Stimulated activated naive B cell treated with anti-CD40 and anti-IgM and Interleukin-4, amounts not matched to agents 10 μg/mL and 1 μg/mL and 100 μg/mL, for 72 hours (primary cell): Measurements from ENCODE around the gene BLTP1.

Source experiments
- ATAC-seq, 2 donors: fragments of 150-1000 bp; cut with Tn5 transposase; replicated peaks; 2 replicates each; pipeline ENCODE4 v1.10.0; 2021; ENCODE audit warnings: moderate library complexity in 1 of 2
- DNase-seq: peaks from one replicate; pipeline ENCODE4 v3.0.0; 2021
- H3K27ac Mint-ChIP-seq: one replicate; pipeline ENCODE4 v1.8.0; 2022; ENCODE audit warnings: mild to moderate bottlenecking, mixed read lengths
- H3K27me3 Mint-ChIP-seq, 2 donors: one replicate each; pipeline ENCODE4 v1.8.0; 2022; ENCODE audit warnings: mixed read lengths in 2 of 2
- H3K36me3 Mint-ChIP-seq, 2 donors: one replicate each; pipeline ENCODE4 v1.8.0; 2022; ENCODE audit warnings: mixed read lengths in 2 of 2, mild to moderate bottlenecking in 1 of 2
- H3K4me1 Mint-ChIP-seq, 2 donors: one replicate each; pipeline ENCODE4 v1.8.0; 2022; ENCODE audit warnings: mixed read lengths in 2 of 2, mild to moderate bottlenecking in 1 of 2
- H3K4me3 Mint-ChIP-seq, 2 donors: one replicate each; pipeline ENCODE4 v1.8.0; 2022; ENCODE audit warnings: mild to moderate bottlenecking in 2 of 2, mixed read lengths in 2 of 2, moderate library complexity in 1 of 2
- H3K9me3 Mint-ChIP-seq, 2 donors: one replicate each; pipeline ENCODE4 v1.8.0; 2022; ENCODE audit warnings: mixed read lengths in 2 of 2, mild to moderate bottlenecking in 1 of 2

BLTP1 gene

DNA sequence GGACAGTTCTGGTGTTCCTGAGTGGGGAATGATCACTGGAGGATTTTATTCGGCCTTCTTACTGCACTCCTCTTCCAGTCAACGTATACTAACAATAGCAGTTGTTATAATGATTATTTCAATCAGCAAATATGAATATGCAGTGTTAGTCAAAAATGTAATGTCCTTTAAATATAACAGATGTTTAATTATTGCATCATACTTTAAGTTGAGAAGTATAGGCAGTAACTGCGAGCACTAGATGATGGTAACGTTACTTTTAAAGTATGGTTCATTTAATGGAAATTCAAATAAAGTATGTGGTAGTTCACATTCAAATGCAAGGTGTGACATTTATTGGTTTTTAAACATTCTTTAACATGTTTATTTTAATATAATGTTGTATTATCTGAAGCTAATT, 5.5 kb upstream of the BLTP1 start:
- ATAC-seq (no peak), DNase-seq (no peak)
- Mint-ChIP-seq H3K27me3 (peaks cover 36 to 46% of the 10 kb centered on the region in 2 donors), H3K4me1 (peaks cover 8 to 17% of the 10 kb centered on the region in 2 donors), H3K9me3 (no peaks in the 10 kb centered on the region), H3K4me3 (no peak overlapping the region), H3K36me3 (no peaks in the 10 kb centered on the region), H3K27ac (no peak overlapping the region)

- H3K9me3 Mint-ChIP-seq: no peaks in the 10 kb centered on the region
Measured at GRCh38 chr4:122150931-122151330, 1.2 kb upstream of the BLTP1 start.

GRCh38 chr4:122152711-122153226, 638 bp downstream of the BLTP1 start:
- peak; percentile 52 to 57 for ATAC-seq
- Mint-ChIP-seq H3K4me1 (peaks cover 25 to 54% of the 10 kb centered on the region in 2 donors), H3K36me3 (peaks cover 15 to 29% of the 10 kb centered on the region in 2 donors)

More at GRCh38 chr4:122150931-122151330, 1.2 kb upstream of the BLTP1 start:
- Mint-ChIP-seq H3K27me3 (peaks cover 8 to 12% of the 10 kb centered on the region in 2 donors), H3K27ac (peak overlapping the region; percentile 96), H3K36me3 (peaks cover 4 to 11% of the 10 kb centered on the region in 2 donors), H3K4me1 (peaks cover 15 to 41% of the 10 kb centered on the region in 2 donors), H3K4me3 (peak overlapping the region; percentile 94 to 99)
- no peak for DNase-seq
- no peak for ATAC-seq

GRCh38 chr4:122156819-122157218, 4.7 kb downstream of the BLTP1 start:
- ATAC-seq (peak in 1 of 2 donors; percentile 11), DNase-seq (no peak)
- no peaks in the 10 kb centered on the region for H3K9me3 Mint-ChIP-seq
- H3K27me3 Mint-ChIP-seq: no peaks in the 10 kb centered on the region
- H3K4me1 Mint-ChIP-seq: peaks cover 18 to 46% of the 10 kb centered on the region in 2 donors
- H3K27ac Mint-ChIP-seq: no peak overlapping the region
- no peak overlapping the region for H3K4me3 Mint-ChIP-seq
- peaks cover 15 to 40% of the 10 kb centered on the region in 2 donors for H3K36me3 Mint-ChIP-seq

More at GRCh38 chr4:122152711-122153226, 638 bp downstream of the BLTP1 start:
- peak overlapping the region; percentile 96 for H3K27ac Mint-ChIP-seq
- no peaks in the 10 kb centered on the region for H3K9me3 Mint-ChIP-seq
- peak; percentile 5 for DNase-seq
- H3K4me3 Mint-ChIP-seq: peak overlapping the region; percentile 94 to 99
- H3K27me3 Mint-ChIP-seq: no peaks in the 10 kb centered on the region

- Mint-ChIP-seq H3K4me3 (no peak overlapping the region), H3K27me3 (no peaks in the 10 kb centered on the region), H3K9me3 (no peaks in the 10 kb centered on the region), H3K36me3 (peaks cover 5 to 10% of the 10 kb centered on the region in 2 donors), H3K4me1 (peaks cover 15 to 44% of the 10 kb centered on the region in 2 donors), H3K27ac (no peak overlapping the region)
- ATAC-seq: no peak
- DNase-seq: no peak
Measured at GRCh38 chr4:122163301-122163700, 11.2 kb downstream of the BLTP1 start.

- H3K27me3 Mint-ChIP-seq: no peaks in the 10 kb centered on the region
- no peaks in the 10 kb centered on the region for H3K9me3 Mint-ChIP-seq
- peak in 1 of 2 donors; percentile 27 for ATAC-seq
- DNase-seq: no peak
- H3K4me3 Mint-ChIP-seq: no peak overlapping the region
- H3K27ac Mint-ChIP-seq: no peak overlapping the region
- peaks cover 5 to 10% of the 10 kb centered on the region in 2 donors for H3K36me3 Mint-ChIP-seq
- peaks cover 15 to 44% of the 10 kb centered on the region in 2 donors for H3K4me1 Mint-ChIP-seq
Measured at GRCh38 chr4:122163767-122164166, 11.6 kb downstream of the BLTP1 start.

DNA sequence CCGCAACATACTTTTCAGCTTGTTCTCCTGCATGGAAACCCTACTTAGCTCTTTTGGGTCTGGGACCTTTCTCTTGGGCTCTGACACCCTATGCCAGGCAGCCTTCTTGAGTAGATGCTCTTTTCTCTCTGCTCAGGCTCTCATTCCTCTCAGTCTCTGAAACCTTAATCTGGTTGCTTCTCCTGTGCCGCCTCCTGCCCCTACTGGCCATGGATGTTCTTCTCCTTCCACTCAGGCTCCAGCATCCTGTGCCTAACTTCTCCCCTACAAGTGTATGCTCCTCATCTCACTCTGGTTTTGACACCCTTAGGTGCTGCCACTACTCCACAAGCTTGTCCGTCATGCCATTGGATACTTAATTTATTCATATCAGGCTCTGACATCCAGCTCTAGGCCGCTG, 15.2 kb downstream of the BLTP1 start:
- no peaks in the 10 kb centered on the region for H3K27me3 Mint-ChIP-seq
- no peak overlapping the region for H3K27ac Mint-ChIP-seq
- H3K4me3 Mint-ChIP-seq: no peak overlapping the region
- H3K36me3 Mint-ChIP-seq: peaks cover 0 to 5% of the 10 kb centered on the region in 2 donors
- DNase-seq: no peak
- H3K9me3 Mint-ChIP-seq: no peaks in the 10 kb centered on the region
- ATAC-seq: no peak
- H3K4me1 Mint-ChIP-seq: peaks cover 22 to 50% of the 10 kb centered on the region in 2 donors

DNA sequence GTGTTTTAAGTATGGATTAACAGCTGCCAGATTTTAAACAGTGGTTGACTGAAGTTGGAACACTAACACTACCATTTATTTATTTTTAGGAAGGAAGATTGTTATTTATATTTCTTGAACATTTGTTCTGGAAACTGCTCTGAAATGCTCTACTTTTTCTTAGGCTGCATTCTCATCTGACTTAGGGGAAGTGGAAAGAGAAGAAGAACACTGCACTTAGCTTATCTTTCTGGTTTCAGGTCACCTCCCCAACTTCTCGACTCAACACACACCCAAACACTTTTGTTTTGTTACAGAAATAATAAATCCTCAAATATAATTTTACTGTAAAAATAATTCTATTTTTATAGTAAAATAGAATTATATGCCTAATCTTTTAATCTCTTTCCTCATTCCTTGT, 18.6 kb downstream of the BLTP1 start:
- no peak for ATAC-seq
- H3K4me1 Mint-ChIP-seq: peaks cover 15 to 32% of the 10 kb centered on the region in 2 donors
- H3K9me3 Mint-ChIP-seq: no peaks in the 10 kb centered on the region
- DNase-seq: no peak
- H3K27me3 Mint-ChIP-seq: no peaks in the 10 kb centered on the region
- H3K36me3 Mint-ChIP-seq: peaks cover 5 to 11% of the 10 kb centered on the region in 2 donors
- no peak overlapping the region for H3K27ac Mint-ChIP-seq
- no peak overlapping the region for H3K4me3 Mint-ChIP-seq

DNA sequence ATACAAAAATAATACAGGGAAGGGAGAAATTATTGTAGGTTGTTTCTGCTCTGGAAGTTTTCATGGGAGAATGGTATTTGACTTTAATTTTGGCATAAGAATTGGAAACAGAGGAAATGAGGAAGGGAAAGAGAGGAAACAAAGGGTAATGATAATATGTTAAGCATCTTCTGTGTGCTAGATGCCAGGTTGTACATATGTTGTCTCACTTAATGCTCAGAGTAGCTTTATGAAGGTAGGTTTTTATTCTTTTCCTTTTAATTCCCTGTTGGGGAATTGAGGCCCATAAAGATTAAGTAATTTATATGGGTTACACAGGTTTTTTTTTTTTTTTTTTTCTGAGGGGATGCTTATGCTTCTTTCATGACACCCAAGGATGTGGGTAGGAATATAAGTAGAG, 19.2 kb downstream of the BLTP1 start:
- Mint-ChIP-seq H3K27me3 (no peaks in the 10 kb centered on the region), H3K4me1 (peaks cover 15 to 32% of the 10 kb centered on the region in 2 donors), H3K4me3 (no peak overlapping the region), H3K36me3 (peaks cover 5 to 11% of the 10 kb centered on the region in 2 donors), H3K27ac (no peak overlapping the region), H3K9me3 (no peaks in the 10 kb centered on the region)
- DNase-seq: no peak
- no peak for ATAC-seq

DNA sequence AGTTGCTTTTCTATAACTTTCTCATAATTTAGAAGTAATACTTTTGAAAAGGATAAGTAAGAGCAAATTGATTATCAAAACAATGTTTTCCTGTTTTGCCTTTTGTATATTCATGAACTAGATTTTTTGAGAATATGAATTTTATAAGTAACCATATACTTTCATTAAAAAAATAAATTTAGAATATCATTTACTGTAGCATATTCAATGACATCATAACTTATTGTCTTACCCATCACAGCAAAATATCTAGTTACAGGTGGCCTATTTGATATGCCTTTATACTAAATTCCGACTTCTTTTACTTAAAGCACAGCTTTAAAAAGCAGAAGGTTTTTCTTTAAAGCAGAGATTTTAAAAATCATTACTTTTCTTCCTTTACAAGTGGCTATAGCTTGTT, 20.1 kb downstream of the BLTP1 start:
- peaks cover 9 to 17% of the 10 kb centered on the region in 2 donors for H3K36me3 Mint-ChIP-seq
- DNase-seq (no peak), ATAC-seq (no peak)
- peaks cover 13 to 25% of the 10 kb centered on the region in 2 donors for H3K4me1 Mint-ChIP-seq
- H3K27me3 Mint-ChIP-seq: no peaks in the 10 kb centered on the region
- H3K4me3 Mint-ChIP-seq: no peak overlapping the region
- H3K27ac Mint-ChIP-seq: no peak overlapping the region
- H3K9me3 Mint-ChIP-seq: no peaks in the 10 kb centered on the region

DNA sequence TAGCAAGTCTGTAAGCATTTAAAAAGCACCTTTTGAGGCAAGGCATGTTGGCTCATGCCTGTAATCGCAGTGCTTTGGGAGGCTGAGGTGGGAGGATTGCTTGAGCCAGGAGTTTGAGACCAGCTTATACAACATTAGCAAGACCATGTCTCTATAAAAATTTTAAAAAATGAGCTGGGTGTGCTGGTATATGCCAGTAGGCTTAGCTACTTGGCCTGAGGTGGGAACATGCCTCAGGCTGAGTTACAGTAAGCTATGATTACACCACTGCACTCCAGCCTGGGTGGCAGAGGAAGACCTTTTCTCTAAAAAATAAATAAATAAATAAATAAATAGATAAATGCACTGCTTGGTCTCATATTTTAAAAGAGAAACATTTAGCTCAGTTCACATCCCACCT, 26.8 kb downstream of the BLTP1 start:
- DNase-seq (no peak), ATAC-seq (no peak)
- no peaks in the 10 kb centered on the region for H3K4me1 Mint-ChIP-seq
- no peaks in the 10 kb centered on the region for H3K27me3 Mint-ChIP-seq
- H3K36me3 Mint-ChIP-seq: peaks cover 22 to 35% of the 10 kb centered on the region in 2 donors
- H3K4me3 Mint-ChIP-seq: no peak overlapping the region
- no peaks in the 10 kb centered on the region for H3K9me3 Mint-ChIP-seq
- no peak overlapping the region for H3K27ac Mint-ChIP-seq

GRCh38 chr4:122195718-122196117, 43.6 kb downstream of the BLTP1 start:
- Mint-ChIP-seq H3K4me3 (no peak overlapping the region), H3K27me3 (no peaks in the 10 kb centered on the region), H3K9me3 (no peaks in the 10 kb centered on the region), H3K27ac (no peak overlapping the region), H3K36me3 (peaks cover 12 to 21% of the 10 kb centered on the region in 2 donors), H3K4me1 (no peaks in the 10 kb centered on the region)
- ATAC-seq: no peak
- DNase-seq: no peak
